PC-9 (cell line): ENCODE measurements around the gene ATG4A. TPM values are rescaled to one million over a fixed set of nuclear protein-coding genes. Genes with fewer than 3 reads are reported as not detected.
A peak's percentile ranks its signal among the peaks of the same experiment; 100 is the strongest.

Experiments
- Bru-seq: library from RNA; stranded (reverse); fragments of 400-500 nt; gene quantifications from one replicate; lab custom pipeline; 2021; lab: Mats Ljungman, UMichigan
- BruChase-seq, 2 experiments: library from RNA; stranded (reverse); fragments of 400-500 nt; gene quantifications; one replicate each; lab custom pipeline; 2021; lab: Mats Ljungman, UMichigan
- BruUV-seq: library from RNA; stranded (reverse); fragments of 400-500 nt; replicated peaks from 2 replicates; lab custom pipeline; 2021; lab: Mats Ljungman, UMichigan
- CTCF ChIA-PET: fragments of 300-600 bp; sonication (Branson Sonifier 250); formaldehyde crosslinking; loops from one replicate; lab custom pipeline; 2022; ENCODE audit warnings: antibody characterized with exemption; lab: Charles Lee
- POLR2A ChIA-PET: fragments of 300-600 bp; sonication (Branson Sonifier 250); formaldehyde crosslinking; loops from one replicate; lab custom pipeline; 2022; ENCODE audit warnings: antibody characterized with exemption; ENCODE audit not compliant: unreplicated experiment; lab: Charles Lee
- DNase-seq, 2 experiments: peaks; one replicate each; pipeline versions ENCODE4 v3.0.0 to v3.0.0-alpha.2; 2015 to 2022; ENCODE audit warnings: mixed read lengths in 1 of 2
- H2AFZ ChIP-seq: fragments of 200-600 bp; sonication (generic); 2 replicates; pipeline ENCODE4 v1.8.1; 2017; ENCODE audit warnings: antibody characterized with exemption
- H3F3A ChIP-seq: fragments of 200-600 bp; sonication (generic); 2 replicates; pipeline ENCODE4 v1.8.1; 2017; ENCODE audit warnings: antibody characterized with exemption, mild to moderate bottlenecking, low read depth; ENCODE audit not compliant: insufficient read depth
- H3K27ac ChIP-seq: fragments of 200-600 bp; sonication (generic); 2 replicates; pipeline ENCODE4 v1.6.1; 2016; ENCODE audit warnings: mixed run types
- H3K27me3 ChIP-seq: fragments of 200-600 bp; sonication (generic); 2 replicates; pipeline ENCODE4 v1.6.1; 2016; ENCODE audit warnings: low read depth, mixed run types; ENCODE audit not compliant: insufficient read depth
- H3K36me3 ChIP-seq: fragments of 200-600 bp; sonication (generic); 2 replicates; pipeline ENCODE4 v1.6.1; 2016; ENCODE audit warnings: low read depth, mixed run types
- H3K4me1 ChIP-seq: fragments of 200-600 bp; sonication (generic); replicated peaks from 2 replicates; pipeline ENCODE4 v1.6.1; 2016; ENCODE audit warnings: mixed run types; ENCODE audit not compliant: insufficient read depth
- H3K4me2 ChIP-seq: fragments of 200-600 bp; sonication (generic); 2 replicates; pipeline ENCODE4 v1.6.1; 2017; ENCODE audit warnings: mixed run types
- H3K4me3 ChIP-seq: fragments of 200-600 bp; sonication (generic); 2 replicates; pipeline ENCODE4 v1.6.1; 2016; ENCODE audit warnings: mixed run types
- H3K79me2 ChIP-seq: fragments of 200-600 bp; sonication (generic); 2 replicates; pipeline ENCODE4 v1.6.1; 2017; ENCODE audit warnings: low read depth, mixed run types
- H3K9me2 ChIP-seq: fragments of 200-600 bp; sonication (generic); 2 replicates; pipeline ENCODE4 v1.8.1; 2017; ENCODE audit warnings: mild to moderate bottlenecking; ENCODE audit not compliant: insufficient read depth
- H3K9me3 ChIP-seq: fragments of 200-600 bp; sonication (generic); 2 replicates; pipeline ENCODE4 v1.8.1; 2016; ENCODE audit warnings: low read depth; ENCODE audit not compliant: insufficient read depth
- H4K20me1 ChIP-seq: fragments of 200-600 bp; sonication (generic); 2 replicates; pipeline ENCODE4 v1.8.1; 2017; ENCODE audit not compliant: insufficient read depth
- EZH2 ChIP-seq: fragments of 200-600 bp; sonication (generic); IDR thresholded peaks from 2 replicates; pipeline ENCODE4 v1.8.0; 2017; ENCODE audit warnings: antibody characterized with exemption, low read depth
- intact Hi-C: fragments of 100-400 bp; cut with micrococcal nuclease; formaldehyde crosslinking; loops from one replicate; pipeline ENCODE4 v1.10.0; 2022; ENCODE audit not compliant: unreplicated experiment
- long read RNA-seq: library from polyadenylated mRNA; stranded (forward); transcript quantifications from one replicate; pipeline ENCODE4 v2.0.0, GENCODE V29; 2022
- total RNA-seq: library from RNA; stranded (reverse); gene quantifications from 2 replicates; pipeline ENCODE4 v1.2.3, GENCODE V29; 2021
- TF ChIP-seq, protein P1 (sequence below): fragments of 200-600 bp; sonication (generic); conservative IDR thresholded peaks from 2 replicates; pipeline ENCODE4 v1.6.1; 2017; ENCODE audit warnings: mixed run types, antibody characterized with exemption, mild to moderate bottlenecking, moderate library complexity

Gene ATG4A, protein sequence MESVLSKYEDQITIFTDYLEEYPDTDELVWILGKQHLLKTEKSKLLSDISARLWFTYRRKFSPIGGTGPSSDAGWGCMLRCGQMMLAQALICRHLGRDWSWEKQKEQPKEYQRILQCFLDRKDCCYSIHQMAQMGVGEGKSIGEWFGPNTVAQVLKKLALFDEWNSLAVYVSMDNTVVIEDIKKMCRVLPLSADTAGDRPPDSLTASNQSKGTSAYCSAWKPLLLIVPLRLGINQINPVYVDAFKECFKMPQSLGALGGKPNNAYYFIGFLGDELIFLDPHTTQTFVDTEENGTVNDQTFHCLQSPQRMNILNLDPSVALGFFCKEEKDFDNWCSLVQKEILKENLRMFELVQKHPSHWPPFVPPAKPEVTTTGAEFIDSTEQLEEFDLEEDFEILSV
- total RNA-seq (5.8 and 9.6 TPM in 2 replicates), Bru-seq, nascent RNA (percentile 48 among the genes with signal in this experiment), BruChase-seq, experiment 1, labeled RNA remaining after a 2-hour chase (percentile 45 among the genes with signal in this experiment), BruChase-seq, experiment 2, labeled RNA remaining after a 6-hour chase (percentile 54 among the genes with signal in this experiment)
- long read RNA-seq, transcript ATG4A-203 (13 exons, 2,315 nt): major isoform, 27 of 32 reads
- long read RNA-seq, partial matches to known transcripts: 3 of 32 reads
- long read RNA-seq, other reads (novel, unspliced or antisense): 2 of 32 reads

DNA sequence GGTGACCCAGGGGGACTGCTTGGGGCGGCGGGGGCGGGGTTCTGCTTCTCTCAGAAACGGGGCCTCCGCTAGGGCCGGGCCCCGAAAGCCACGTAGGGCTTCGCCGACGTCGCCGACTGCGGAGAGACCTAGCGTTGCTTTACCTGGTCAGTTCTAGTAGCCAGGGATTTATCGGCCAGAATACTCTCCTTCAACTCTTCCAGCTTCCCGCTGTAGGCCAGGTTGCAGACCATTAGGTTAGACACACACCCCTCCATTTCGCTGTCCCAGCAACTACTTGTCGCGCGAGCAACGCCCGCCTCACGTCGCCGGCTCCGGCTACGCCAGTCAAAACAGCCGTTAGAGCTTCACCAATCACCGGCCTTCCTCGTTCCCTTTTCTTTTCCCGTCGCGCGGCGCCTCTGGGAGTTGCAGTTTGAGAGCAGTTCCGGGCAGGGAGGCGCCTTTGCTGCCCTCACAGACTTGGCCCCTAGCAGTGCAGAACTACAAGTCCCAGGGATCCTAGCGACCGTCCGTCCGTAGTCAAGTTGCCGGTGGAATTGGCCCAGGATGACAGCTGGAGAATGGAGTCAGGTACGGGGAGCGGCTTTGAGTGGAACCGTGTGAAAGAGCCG lies at the start of gene ATG4A, which contains the start of gene PSMD10:
Gene ATG4A, plus strand, starts transcription at position 515 of the 614 bp plus-strand sequence. Its CDS starts 49 bp downstream, at position 564.
Gene PSMD10, minus strand, starts transcription at position 279 of the 614 bp plus-strand sequence. Its CDS starts 22 bp downstream, at position 257.
- peak; percentile 97 for DNase-seq
- TF ChIP-seq, protein P1, sequence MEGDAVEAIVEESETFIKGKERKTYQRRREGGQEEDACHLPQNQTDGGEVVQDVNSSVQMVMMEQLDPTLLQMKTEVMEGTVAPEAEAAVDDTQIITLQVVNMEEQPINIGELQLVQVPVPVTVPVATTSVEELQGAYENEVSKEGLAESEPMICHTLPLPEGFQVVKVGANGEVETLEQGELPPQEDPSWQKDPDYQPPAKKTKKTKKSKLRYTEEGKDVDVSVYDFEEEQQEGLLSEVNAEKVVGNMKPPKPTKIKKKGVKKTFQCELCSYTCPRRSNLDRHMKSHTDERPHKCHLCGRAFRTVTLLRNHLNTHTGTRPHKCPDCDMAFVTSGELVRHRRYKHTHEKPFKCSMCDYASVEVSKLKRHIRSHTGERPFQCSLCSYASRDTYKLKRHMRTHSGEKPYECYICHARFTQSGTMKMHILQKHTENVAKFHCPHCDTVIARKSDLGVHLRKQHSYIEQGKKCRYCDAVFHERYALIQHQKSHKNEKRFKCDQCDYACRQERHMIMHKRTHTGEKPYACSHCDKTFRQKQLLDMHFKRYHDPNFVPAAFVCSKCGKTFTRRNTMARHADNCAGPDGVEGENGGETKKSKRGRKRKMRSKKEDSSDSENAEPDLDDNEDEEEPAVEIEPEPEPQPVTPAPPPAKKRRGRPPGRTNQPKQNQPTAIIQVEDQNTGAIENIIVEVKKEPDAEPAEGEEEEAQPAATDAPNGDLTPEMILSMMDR: no peak; the same call in 1 of the 2 replicates
- no peak for TF ChIP-seq EZH2
- Histone ChIP-seq H3K4me1 (peaks cover 23% of the 10 kb centered on the region), H3K27me3 (no peaks in the 10 kb centered on the region), H3K36me3 (peaks cover 21% of the 10 kb centered on the region), H3K79me2 (peaks cover 31% of the 10 kb centered on the region), H3K9me3 (no peaks in the 10 kb centered on the region), H2AFZ (peak within 1 kb of the TSS; percentile 94), H3K4me3 (peak within 1 kb of the TSS; percentile 84), H3K4me2 (peak within 1 kb of the TSS; percentile 97), H3F3A (peaks cover 5% of the 10 kb centered on the region), H3K9me2 (no peaks in the 10 kb centered on the region), H3K27ac (peak within 1 kb of the TSS; percentile 80), H4K20me1 (no peaks in the 10 kb centered on the region)
- POLR2A ChIA-PET: interaction anchor here (0.6 to 1.1 kb wide), 4 partner anchors 21 to 1419 kb away, joined by 3 to 5 read pairs (median 4); no protein-coding TSS in a partner anchor
- CTCF ChIA-PET: interaction anchor here (1.6 kb wide), 1 partner anchor 419 kb away, joined by 3 read pairs; no protein-coding TSS in a partner anchor
- intact Hi-C loops: loop anchor here (2.0 kb wide), 2 partner anchors 95 to 445 kb away; no protein-coding TSS in a partner anchor
- BruUV-seq: no TSS peak

DNA sequence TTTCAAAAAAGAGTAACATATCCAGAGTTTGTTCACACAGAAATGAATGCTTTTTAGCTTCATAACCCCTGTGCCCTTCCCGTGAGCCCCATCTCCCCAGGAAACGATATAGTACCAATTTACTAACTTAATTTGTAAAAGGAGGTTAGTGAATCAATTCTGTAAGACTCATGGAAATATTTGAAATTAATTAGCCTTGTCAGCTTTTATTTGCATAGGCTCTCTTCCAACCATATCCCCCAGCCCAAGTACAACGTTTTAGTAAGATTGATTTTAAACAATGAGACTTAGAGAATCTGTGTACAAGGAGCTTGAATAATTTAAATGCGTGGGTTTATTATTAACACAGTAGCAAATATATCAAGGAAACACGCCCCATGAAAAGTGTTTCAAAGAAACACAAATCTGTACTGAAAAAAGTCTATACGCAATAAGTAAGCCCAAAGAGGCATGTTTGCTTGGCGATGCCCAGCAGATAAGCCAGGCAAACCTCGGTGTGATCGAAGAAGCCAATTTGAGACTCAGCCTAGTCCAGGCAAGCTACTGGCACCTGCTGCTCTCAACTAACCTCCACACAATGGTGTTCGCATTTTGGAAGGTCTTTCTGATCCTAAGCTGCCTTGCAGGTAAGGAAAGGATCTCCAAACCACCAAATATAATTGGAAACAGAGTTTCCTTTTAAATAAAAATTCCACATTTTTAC lies 46.9 kb upstream of the ATG4A start, which contains the start of gene VSIG1:
Gene VSIG1, plus strand, starts transcription at position 512 of the 703 bp plus-strand sequence. Its CDS starts 66 bp downstream, at position 578.
- ChIA-PET POLR2A (no interaction called here), CTCF (no interaction called here)
- no peak within 1 kb of the TSS for H2AFZ ChIP-seq
- no peaks in the 10 kb centered on the region for H3K36me3 ChIP-seq
- DNase-seq: no peak
- H3K27me3 ChIP-seq: no peaks in the 10 kb centered on the region
- BruUV-seq: no TSS peak
- no peaks in the 10 kb centered on the region for H3K79me2 ChIP-seq
- H3F3A ChIP-seq: no peaks in the 10 kb centered on the region
- no peaks in the 10 kb centered on the region for H3K9me3 ChIP-seq
- H3K4me1 ChIP-seq: no peaks in the 10 kb centered on the region
- H3K27ac ChIP-seq: no peak within 1 kb of the TSS
- no peak within 1 kb of the TSS for H3K4me3 ChIP-seq
- H4K20me1 ChIP-seq: no peaks in the 10 kb centered on the region
- H3K9me2 ChIP-seq: no peaks in the 10 kb centered on the region
- intact Hi-C loops: no loop called here
- TF ChIP-seq EZH2: no peak
- TF ChIP-seq, protein P1: no peak
- H3K4me2 ChIP-seq: no peak within 1 kb of the TSS
